HCT116 (cell line): ENCODE measurements around the gene CNTNAP3B.
"Not testable (repeated sequence)": the region's sequence is repeated elsewhere in the genome, so short reads cannot be mapped to it uniquely, and the experiment has no call there.

Experiments used
- EGR1 ChIP-seq: IDR thresholded peaks from 2 replicates; pipeline ENCODE4 v1.6.1; 2012; ENCODE audit warnings: low read depth
- POLR2A ChIP-seq: IDR thresholded peaks from 2 replicates; pipeline ENCODE4 v1.7.0; 2011; ENCODE audit warnings: borderline replicate concordance; ENCODE audit not compliant: insufficient read depth, insufficient read length; ENCODE audit errors: extremely low read depth
- YY1 ChIP-seq: IDR thresholded peaks from 2 replicates; pipeline ENCODE4 v1.6.1; 2011; ENCODE audit warnings: low read length, low read depth, moderate library complexity, mild to moderate bottlenecking; ENCODE audit not compliant: insufficient replicate concordance; ENCODE audit errors: extremely low read depth

- TF ChIP-seq EGR1, POLR2A, YY1: not testable (repeated sequence)
These were observed 78.5 kb downstream of the CNTNAP3B start for GRCh38 chr9:42050701-42051100.
